ENCODE results near the gene GNG3. TPM values are rescaled to one million over a fixed set of nuclear protein-coding genes. Genes with fewer than 3 reads are reported as not detected.
"Not testable (repeated sequence)": the region's sequence is repeated elsewhere in the genome, so short reads cannot be mapped to it uniquely, and the experiment has no call there.

GNG3 gene
- total and polyA plus RNA-seq, 8 donors, result 0.42 to 1.9 (median 1.5) TPM; not detected in 1

- peaks cover 10 to 32% of the 10 kb centered on the region in 2 donors for H3K36me3 ChIP-seq
- ATAC-seq (peak; percentile 1), DNase-seq (peak in 2 of 4 donors; percentile 53 to 95)
- H3K4me1 ChIP-seq, result peaks cover 28 to 57% of the 10 kb centered on the region in 2 donors
- peak overlapping the region; percentile 94 to 98 for H3K27ac ChIP-seq
- H3K27me3 ChIP-seq, result no peaks in the 10 kb centered on the region
- H3K9me3 ChIP-seq, result no peaks in the 10 kb centered on the region
- intact Hi-C loops (cut with DNase I), result no loop called here
- no peak for TF ChIP-seq CTCF (IDR thresholded peaks at IDR 0.05)
- peak overlapping the region; percentile 95 to 96 for H3K4me3 ChIP-seq
These were observed 19.4 kb downstream of the GNG3 start for GRCh38 chr11:62726915-62727164.

- Histone ChIP-seq H3K4me3 (peak within 1 kb of the TSS; percentile 95 to 96), H3K27me3 (no peaks in the 10 kb centered on the region), H3K36me3 (peaks cover 7 to 27% of the 10 kb centered on the region in 2 donors), H3K4me1 (peaks cover 28 to 58% of the 10 kb centered on the region in 2 donors), H3K27ac (peak within 1 kb of the TSS; percentile 94 to 98), H3K9me3 (no peaks in the 10 kb centered on the region)
- no peak for TF ChIP-seq CTCF (IDR thresholded peaks at IDR 0.05)
- DNase-seq, result peak; percentile 99 to 100 (median 100)
- intact Hi-C loops (cut with DNase I), result no loop called here
- ATAC-seq, result peak; percentile 89
These were observed 19.8 kb downstream of the GNG3 start, which contains the start of gene HNRNPUL2 for GRCh38 chr11:62727165-62727871. Gene HNRNPUL2 (minus strand): TSS chr11:62727457. CDS start chr11:62727156, 301 bp downstream.

GRCh38 chr11:62727872-62728170, 20.3 kb downstream of the GNG3 start:
- intact Hi-C loops (cut with DNase I), result no loop called here
- no peak for TF ChIP-seq CTCF (IDR thresholded peaks at IDR 0.05)
- H3K27me3 ChIP-seq, result no peaks in the 10 kb centered on the region
- peak overlapping the region; percentile 95 to 96 for H3K4me3 ChIP-seq
- ATAC-seq, result peak; percentile 77
- H3K4me1 ChIP-seq, result peaks cover 28 to 63% of the 10 kb centered on the region in 2 donors
- H3K27ac ChIP-seq, result peak overlapping the region; percentile 94 to 98
- peak in 3 of 4 donors; percentile 88 to 100 (median 97) for DNase-seq
- H3K36me3 ChIP-seq, result peaks cover 5 to 26% of the 10 kb centered on the region in 2 donors
- no peaks in the 10 kb centered on the region for H3K9me3 ChIP-seq

GRCh38 chr11:62728171-62728988, 20.9 kb downstream of the GNG3 start, which contains the start of gene TTC9C:
Gene TTC9C (plus strand): TSS chr11:62728486. CDS start chr11:62728849, 363 bp downstream.
- ATAC-seq (peak; percentile 80), DNase-seq (peak; percentile 83 to 91 (median 88))
- intact Hi-C loops (cut with DNase I), result no loop called here
- Histone ChIP-seq H3K36me3 (peaks cover 0 to 26% of the 10 kb centered on the region in 2 donors), H3K4me1 (peaks cover 28 to 61% of the 10 kb centered on the region in 2 donors), H3K9me3 (no peaks in the 10 kb centered on the region), H3K4me3 (peak within 1 kb of the TSS; percentile 95 to 96), H3K27ac (peak within 1 kb of the TSS; percentile 94 to 98), H3K27me3 (no peaks in the 10 kb centered on the region)
- no peak for TF ChIP-seq CTCF (IDR thresholded peaks at IDR 0.05)

- intact Hi-C loops (cut with DNase I); H3K27me3 ChIP-seq; H3K9me3 ChIP-seq; ATAC-seq; DNase-seq: not testable (repeated sequence)
- Histone ChIP-seq H3K4me1 (peaks cover 17 to 44% of the 10 kb centered on the region in 2 donors), H3K27ac (peak overlapping the region in 1 of 2 donors; percentile 94), H3K36me3 (peaks cover 0 to 35% of the 10 kb centered on the region in 2 donors), H3K4me3 (peak overlapping the region in 1 of 2 donors; percentile 95)
These were observed 22.6 kb downstream of the GNG3 start for GRCh38 chr11:62730076-62730475.
